ENCODE results near the gene PHACTR1.

The PHACTR1 gene

DNA sequence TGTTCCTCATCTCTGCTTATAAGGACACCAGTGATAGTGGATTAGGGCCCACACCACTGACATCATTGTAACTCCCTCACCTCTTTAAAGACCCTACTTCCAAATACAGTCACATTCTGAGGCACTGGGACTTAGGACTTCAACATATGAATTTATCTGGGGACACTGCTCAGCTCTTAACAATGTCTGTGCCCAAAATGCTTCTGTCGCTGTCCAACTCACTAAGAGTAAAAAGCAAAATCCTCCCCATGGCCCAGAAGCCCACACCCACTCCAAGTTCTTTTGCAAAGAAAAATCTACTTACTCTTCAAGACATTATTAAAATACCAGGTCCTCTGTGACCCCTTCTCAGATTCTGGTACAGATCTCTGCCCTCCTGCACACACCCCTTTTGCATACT, 495.5 kb downstream of the PHACTR1 start:
- H3K4me3 ChIP-seq (ENCODE audit: low read depth, low read length) = no peak overlapping the region
- in situ Hi-C loops (cut with HindIII; ENCODE audit: low sequenced_read_pairs) = no loop called here
- no peak for DNase-seq (ENCODE audit: low read depth, low spot score)

DNA sequence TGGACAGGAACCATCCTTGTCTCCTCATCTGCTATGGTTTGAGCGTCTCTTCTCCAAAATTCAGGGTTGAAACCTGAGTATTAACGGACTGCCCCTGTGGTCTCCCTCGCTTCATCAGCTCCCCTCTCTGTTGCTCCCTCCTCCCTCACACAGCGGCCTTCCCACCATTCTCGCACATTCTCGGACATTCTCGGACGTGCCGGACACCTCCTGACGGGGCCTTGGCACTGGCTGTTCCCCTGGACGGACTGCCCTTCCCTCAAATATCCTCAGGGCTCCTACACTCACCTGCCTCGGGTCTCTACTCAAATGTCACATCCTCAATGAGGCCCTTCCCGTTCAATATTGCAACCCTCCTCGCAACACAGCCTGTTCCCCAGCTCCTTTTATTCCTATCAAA, 496.0 kb downstream of the PHACTR1 start:
- no peak for DNase-seq (ENCODE audit: low read depth, low spot score)
- H3K4me3 ChIP-seq (ENCODE audit: low read depth, low read length) = no peak overlapping the region
- TF ChIP-seq, protein P1, sequence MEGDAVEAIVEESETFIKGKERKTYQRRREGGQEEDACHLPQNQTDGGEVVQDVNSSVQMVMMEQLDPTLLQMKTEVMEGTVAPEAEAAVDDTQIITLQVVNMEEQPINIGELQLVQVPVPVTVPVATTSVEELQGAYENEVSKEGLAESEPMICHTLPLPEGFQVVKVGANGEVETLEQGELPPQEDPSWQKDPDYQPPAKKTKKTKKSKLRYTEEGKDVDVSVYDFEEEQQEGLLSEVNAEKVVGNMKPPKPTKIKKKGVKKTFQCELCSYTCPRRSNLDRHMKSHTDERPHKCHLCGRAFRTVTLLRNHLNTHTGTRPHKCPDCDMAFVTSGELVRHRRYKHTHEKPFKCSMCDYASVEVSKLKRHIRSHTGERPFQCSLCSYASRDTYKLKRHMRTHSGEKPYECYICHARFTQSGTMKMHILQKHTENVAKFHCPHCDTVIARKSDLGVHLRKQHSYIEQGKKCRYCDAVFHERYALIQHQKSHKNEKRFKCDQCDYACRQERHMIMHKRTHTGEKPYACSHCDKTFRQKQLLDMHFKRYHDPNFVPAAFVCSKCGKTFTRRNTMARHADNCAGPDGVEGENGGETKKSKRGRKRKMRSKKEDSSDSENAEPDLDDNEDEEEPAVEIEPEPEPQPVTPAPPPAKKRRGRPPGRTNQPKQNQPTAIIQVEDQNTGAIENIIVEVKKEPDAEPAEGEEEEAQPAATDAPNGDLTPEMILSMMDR (IDR thresholded peaks at IDR 0.05; ENCODE audit: low read depth, low read length) = no peak
- in situ Hi-C loops (cut with HindIII; ENCODE audit: low sequenced_read_pairs) = no loop called here

More for the DNA sequence above, 495.5 kb downstream of the PHACTR1 start:
- TF ChIP-seq, protein P1 (IDR thresholded peaks at IDR 0.05; ENCODE audit: low read depth, low read length) = no peak

DNA sequence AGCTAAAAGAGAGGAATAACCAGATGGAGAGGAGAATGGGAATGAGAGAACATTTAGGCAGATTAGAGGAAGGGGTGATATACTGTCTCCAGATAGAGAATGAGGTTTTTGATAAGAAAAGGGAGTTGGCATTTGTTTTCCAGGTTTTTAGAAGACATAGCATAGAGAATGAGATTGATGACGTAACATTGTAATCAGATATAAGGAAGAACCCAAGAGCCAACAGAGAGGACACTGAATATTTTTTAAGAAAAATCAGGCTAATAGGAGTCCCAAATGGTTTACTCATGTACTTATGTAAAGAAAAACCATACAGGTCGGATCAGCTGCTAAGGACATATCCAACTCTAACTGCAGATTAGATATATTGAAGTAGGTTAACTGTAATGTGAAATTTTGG, 498.8 kb downstream of the PHACTR1 start:
- TF ChIP-seq, protein P1 (IDR thresholded peaks at IDR 0.05; ENCODE audit: low read depth, low read length) = no peak
- in situ Hi-C loops (cut with HindIII; ENCODE audit: low sequenced_read_pairs) = no loop called here
- DNase-seq (ENCODE audit: low read depth, low spot score) = no peak
- no peak overlapping the region for H3K4me3 ChIP-seq (ENCODE audit: low read depth, low read length)

DNA sequence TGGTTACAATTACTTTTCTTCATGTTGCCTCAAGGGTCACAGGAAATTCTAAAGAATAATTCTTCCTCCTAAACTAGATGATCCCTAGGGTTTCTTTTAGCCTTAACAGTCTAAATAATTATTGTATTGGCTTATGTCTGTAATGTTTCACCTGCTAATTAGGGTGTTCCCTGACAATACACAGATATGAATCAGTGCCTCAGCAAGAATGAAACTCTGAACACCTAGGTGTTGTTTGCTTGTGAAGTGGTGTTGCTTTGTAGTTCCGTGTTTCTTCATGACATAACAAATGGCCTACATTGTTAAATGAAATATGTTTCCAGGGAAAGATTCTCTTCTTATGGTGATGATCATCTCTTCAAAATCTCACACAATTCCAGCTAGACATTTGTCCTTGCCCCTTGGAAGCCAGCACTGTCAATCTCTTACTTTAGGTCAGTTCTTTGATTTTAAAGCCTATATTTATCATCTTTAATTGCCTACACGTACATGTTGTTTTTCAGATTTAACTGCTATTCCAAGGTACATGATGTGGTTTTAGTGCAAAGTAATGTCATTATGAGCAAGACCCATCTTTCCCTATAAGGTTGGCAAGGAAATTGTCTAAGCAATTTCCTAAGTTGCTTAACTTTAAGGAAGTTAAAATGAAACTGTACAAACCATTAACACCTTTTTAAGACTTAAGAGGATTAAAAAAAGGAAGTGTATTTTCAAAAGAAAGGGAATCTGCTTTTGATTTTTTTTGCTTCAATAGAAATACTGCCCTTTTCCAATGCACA, 499.9 kb downstream of the PHACTR1 start:
- no peak for DNase-seq (ENCODE audit: low read depth, low spot score)
- TF ChIP-seq, protein P1 (IDR thresholded peaks at IDR 0.05; ENCODE audit: low read depth, low read length) = no peak
- H3K4me3 ChIP-seq (ENCODE audit: low read depth, low read length) = no peak overlapping the region
- in situ Hi-C loops (cut with HindIII; ENCODE audit: low sequenced_read_pairs) = no loop called here

DNA sequence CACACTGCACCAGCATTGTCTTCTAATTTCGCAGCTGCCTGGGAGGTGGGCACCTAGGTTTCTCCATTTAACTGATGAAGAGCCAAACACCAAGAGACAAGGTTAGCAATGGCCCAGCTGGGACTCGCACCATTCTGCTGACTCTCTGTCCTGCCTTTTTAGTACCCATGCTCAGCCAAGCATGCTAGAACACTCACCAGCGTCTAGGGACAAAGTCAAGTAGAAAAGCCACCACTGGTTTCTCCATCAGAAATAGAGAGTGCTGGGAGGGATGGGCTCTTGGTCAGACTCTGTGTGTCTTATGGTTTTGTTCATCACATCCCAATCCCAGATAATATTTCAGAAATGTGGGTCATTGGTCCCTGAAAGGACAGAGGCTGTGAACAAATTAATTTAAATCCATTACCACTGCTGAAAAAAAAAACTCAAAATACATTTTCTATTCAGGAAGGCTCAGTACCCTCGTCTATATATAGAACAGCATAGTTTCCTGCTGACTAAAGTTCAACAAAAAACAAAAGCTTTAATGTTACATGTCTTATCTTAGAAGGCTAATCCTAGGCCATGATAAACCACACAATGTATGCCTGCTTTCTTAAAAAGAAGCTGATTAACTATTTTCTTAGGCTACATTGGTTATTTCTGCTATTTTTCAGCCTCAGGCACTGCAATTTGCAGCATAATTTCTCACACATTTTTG, 500.8 kb downstream of the PHACTR1 start:
- DNase-seq (ENCODE audit: low read depth, low spot score) = peak; percentile 20
- in situ Hi-C loops (cut with HindIII; ENCODE audit: low sequenced_read_pairs) = no loop called here
- TF ChIP-seq, protein P1 (IDR thresholded peaks at IDR 0.05; ENCODE audit: low read depth, low read length) = no peak
- H3K4me3 ChIP-seq (ENCODE audit: low read depth, low read length) = no peak overlapping the region

DNA sequence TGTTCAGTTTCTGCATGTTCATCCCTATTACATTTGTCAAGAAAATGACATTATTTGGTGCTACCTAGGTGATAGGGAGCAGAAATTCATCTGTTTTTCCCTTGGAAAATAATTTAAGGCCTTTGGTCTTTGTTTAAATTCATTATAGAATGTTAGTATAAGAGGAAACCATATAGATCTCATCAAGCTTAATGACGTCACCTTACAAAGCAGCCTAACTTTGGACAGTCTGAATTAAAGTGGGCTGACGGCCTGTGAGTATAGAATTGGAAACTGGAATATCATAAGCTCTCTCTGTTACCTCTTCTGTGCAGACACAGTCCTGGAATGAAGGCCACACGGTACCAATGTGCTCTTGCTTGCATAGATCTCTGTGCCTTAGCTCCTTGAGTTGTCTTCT, 503.7 kb downstream of the PHACTR1 start:
- in situ Hi-C loops (cut with HindIII; ENCODE audit: low sequenced_read_pairs) = no loop called here
- TF ChIP-seq, protein P1 (IDR thresholded peaks at IDR 0.05; ENCODE audit: low read depth, low read length) = no peak
- no peak for DNase-seq (ENCODE audit: low read depth, low spot score)
- no peak overlapping the region for H3K4me3 ChIP-seq (ENCODE audit: low read depth, low read length)
